Loucy (cell line): Measurements from ENCODE around the gene ARHGDIA.

Experiments
- CTCF ChIP-seq: fragments of 200-600 bp; sonication (generic); conservative IDR thresholded peaks from 2 replicates; pipeline ENCODE4 v1.5.1; 2014; ENCODE audit warnings: mild to moderate bottlenecking, antibody characterized with exemption, low read length
- EZH2phosphoT487 ChIP-seq: fragments of 200-600 bp; IDR thresholded peaks from 2 replicates; pipeline ENCODE4 v1.6.1; 2018; ENCODE audit warnings: antibody characterized with exemption, mild to moderate bottlenecking, moderate library complexity, borderline replicate concordance

GRCh38 chr17:81843713-81844326 is 27.3 kb downstream of the ARHGDIA start:
- TF ChIP-seq CTCF (no peak), EZH2phosphoT487 (no peak)
